Superior temporal gyrus (tissue), 1 donor: ENCODE measurements around the gene NLRP5.
A peak's percentile ranks its signal among the peaks of the same experiment; 100 is the strongest.
"Not testable (repeated sequence)": the region's sequence is repeated elsewhere in the genome, so short reads cannot be mapped to it uniquely, and the experiment has no call there.

ENCODE experiments used
- DNase-seq: peaks from one replicate; pipeline ENCODE4 v3.0.0-alpha.2; 2016; ENCODE audit errors: extremely low spot score

NLRP5 gene

GRCh38 chr19:56076498-56076897 is 89.9 kb downstream of the NLRP5 start:
- DNase-seq, result peak; percentile 62

GRCh38 chr19:56079609-56080008 is 93.0 kb downstream of the NLRP5 start:
- DNase-seq, result no peak

DNA sequence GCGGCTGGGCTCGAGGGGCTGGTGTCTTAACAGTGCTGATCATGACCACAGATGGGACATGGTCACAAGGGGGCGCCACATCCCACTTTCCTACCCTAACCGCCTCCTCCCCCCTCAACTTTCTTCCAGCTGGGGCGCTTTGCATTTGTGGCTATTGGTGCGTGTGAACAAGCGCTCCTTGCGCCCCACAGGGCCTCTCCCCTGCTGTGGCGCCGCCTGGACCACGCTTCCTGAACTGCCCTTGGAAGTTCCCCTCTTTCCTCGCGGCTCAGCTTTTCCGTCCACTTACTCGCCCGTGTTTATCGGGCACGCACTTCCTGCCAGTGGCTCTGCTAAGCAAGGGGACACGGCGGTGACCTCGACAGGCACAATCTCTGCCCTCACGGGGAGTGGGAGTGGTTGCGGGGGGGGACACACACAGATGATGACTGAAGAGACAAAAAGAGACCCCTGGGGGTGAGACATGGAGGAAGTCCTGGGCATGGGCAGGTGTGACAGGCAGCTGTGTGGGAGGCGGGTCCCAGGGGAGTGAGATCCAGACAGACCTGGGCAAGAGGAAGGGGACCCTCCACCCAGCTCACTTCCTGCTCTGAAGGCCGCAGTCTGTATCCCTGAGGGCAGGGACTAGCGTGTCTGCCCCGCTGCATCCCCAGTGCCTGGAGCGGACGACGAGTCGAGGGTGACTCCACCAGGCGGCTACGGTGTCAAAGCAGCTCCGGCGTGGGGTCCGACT is 94.3 kb downstream of the NLRP5 start:
- DNase-seq, result peak; percentile 62

DNA sequence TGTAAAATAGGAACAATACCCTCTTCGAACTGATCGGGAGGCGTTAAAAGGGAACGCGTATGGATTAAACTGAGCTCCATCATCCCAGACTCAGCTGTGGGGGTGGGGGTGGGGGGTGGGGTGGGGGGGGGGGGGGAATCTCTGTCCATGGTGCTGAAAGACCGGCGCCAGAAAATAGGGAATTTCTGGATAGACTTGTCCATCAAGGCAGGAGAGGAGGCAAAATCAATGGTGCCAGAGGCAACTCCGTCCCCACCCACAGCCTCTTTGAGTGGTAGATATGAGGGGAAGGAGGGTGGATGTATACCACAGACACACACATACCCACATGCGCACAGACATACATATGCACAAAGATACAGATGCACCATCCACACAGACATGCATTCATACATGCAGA is 97.1 kb downstream of the NLRP5 start:
- no peak for DNase-seq

GRCh38 chr19:56084835-56085536 is 98.4 kb downstream of the NLRP5 start:
- DNase-seq, result no peak

GRCh38 chr19:56085571-56086275 is 99.1 kb downstream of the NLRP5 start:
- DNase-seq, result no peak

GRCh38 chr19:56086671-56087430 is 100.3 kb downstream of the NLRP5 start:
- no peak for DNase-seq

- no peak for DNase-seq
These were observed 101.3 kb downstream of the NLRP5 start for GRCh38 chr19:56087647-56088496.

DNA sequence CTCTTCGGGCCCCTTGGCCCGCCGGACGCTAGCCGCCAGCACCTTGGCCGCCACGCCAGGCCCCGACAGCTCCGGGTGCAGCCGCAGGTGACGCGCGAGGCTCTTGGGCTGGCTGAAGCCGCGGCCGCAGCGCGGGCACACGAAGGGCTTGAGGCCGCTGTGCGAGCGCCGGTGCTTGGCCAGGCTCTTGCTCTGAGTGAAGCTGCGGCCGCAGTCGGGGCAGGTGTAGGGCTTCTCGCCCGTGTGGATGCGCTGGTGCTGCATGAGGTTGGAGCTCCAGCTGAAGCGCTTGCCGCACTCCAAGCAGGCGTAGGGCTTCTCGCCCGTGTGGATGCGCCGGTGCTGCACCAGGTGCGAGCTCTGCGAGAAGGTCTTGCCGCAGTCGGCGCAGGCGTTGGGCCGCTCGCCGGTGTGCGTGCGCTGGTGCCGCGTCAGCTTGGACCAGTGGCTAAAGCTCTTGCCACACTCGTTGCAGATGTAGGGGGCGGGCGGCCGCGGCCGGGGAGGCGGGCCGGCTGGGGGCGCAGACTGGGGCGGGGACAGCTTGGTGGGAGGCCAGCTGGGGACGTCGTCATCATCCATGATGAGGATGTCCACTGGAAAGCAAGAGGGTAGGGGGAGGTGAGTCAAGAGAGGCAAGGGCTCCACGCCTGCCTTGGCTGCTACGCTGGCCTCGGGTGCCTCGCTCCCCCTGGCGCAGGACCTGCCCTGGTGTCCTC is 102.1 kb downstream of the NLRP5 start:
- DNase-seq, result no peak

DNA sequence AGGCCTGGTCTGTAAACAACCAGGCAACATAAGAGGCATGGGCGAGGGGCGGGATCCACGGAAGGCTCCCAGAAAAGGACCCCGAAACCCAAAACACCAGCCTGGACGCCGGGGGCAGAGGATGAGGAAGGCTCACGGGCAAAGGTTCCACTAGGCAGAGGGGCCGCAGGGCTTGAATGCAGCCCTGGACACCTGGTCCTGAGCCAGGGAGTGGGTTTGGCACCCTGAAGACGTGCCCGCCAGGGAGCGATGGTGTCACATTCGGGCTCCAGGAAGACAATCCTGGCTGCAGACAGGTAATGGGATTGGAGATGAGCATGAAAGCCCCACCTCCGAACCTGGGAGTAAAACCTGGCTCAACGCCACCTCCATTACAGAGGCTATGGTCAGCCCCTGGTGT is 102.8 kb downstream of the NLRP5 start:
- DNase-seq, result no peak

GRCh38 chr19:56091066-56091490 is 104.5 kb downstream of the NLRP5 start:
- DNase-seq, result peak; percentile 67

- no peak for DNase-seq
These were observed 105.4 kb downstream of the NLRP5 start for GRCh38 chr19:56091751-56092546.

GRCh38 chr19:56092685-56093631 is 106.4 kb downstream of the NLRP5 start:
- DNase-seq, result no peak

GRCh38 chr19:56094449-56094848 is 107.9 kb downstream of the NLRP5 start:
- no peak for DNase-seq

- no peak for DNase-seq
These were observed 110.1 kb downstream of the NLRP5 start for GRCh38 chr19:56096665-56097064.

DNA sequence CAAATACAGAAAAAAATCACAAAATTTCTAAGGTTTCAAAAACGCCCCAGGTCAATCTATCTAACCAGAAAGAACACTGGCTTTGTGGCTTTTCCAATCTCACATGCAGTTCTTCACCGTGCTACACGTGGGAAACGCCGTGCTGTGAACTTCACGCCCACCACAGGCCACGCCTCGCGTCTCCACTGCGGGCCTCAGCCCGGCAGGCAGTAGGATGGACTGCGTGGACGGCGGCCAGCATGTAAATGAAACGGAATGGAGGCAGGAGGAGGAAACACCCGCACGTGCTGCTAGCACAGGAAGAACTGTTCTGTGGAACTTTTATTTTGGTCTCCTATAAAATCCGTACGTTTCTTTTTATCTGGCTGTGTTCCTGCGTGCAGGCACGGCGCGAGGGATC is 110.7 kb downstream of the NLRP5 start:
- DNase-seq, result no peak

- no peak for DNase-seq
These were observed 111.2 kb downstream of the NLRP5 start for GRCh38 chr19:56097776-56098175.

DNA sequence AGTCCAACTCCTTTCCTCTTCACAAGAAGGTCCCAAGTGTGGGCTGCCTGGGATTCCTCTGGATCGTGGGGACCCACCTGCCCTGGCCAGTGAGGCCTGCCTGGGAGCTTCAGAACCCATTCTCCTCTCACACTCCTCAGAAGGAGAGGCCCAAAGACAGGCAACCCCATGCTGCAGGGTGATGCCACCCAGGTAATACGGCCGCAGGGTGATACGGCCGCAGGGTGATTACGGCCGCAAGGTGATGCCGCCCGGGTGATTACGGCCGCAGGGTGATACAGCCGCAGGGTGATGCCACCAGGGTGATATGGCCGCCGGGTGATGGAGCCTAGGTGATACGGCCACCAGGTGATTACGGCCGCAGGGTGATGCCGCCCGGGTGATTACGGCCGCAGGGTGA is 111.7 kb downstream of the NLRP5 start:
- not testable (repeated sequence) for DNase-seq
